ENCODE results near the gene PROB1. TPM values are rescaled to one million over a fixed set of nuclear protein-coding genes. Genes with fewer than 3 reads are reported as not detected.

PROB1 gene
- total and polyA plus RNA-seq, 2 of the 13 experiments (the other 11 are each of a cell fraction or from before 2014, with no cell fraction given), result 0.69 to 1.1 TPM

DNA sequence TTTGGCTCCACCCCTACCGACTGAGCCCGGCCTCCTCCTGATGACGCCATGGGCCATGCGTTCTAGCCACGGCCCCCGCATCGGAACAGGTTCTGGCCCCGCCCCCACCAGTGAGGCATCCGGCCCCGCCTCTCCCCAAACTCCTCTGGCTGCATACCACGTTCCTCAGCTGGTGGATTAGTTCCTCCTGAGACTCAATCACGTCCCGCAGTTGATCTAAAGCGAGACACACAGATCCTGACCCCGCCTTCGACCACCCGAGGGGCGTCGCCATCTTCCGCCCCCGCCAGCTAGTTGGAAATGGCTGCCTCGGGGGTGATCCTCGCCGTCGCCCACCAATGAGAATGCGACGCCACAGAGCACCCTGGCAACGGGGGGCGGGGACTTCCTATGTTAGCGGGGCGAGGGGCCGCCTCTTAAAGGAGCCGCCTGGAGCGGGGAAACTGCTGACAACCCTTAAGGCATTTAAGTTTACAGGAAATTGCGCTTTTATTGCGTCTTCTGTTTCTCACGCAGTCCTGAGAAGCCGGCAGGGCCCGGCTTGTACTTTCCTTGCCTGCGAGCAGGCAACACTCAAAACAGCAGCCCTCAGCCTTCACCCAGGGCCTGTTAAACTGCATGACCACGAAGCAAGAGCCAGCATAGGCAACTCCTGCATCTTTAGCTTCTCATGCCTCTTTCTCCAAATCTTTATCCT is 9.0 kb upstream of the PROB1 start, which contains the start of gene SPATA24 (continued):
- TF ChIP-seq, protein P1, sequence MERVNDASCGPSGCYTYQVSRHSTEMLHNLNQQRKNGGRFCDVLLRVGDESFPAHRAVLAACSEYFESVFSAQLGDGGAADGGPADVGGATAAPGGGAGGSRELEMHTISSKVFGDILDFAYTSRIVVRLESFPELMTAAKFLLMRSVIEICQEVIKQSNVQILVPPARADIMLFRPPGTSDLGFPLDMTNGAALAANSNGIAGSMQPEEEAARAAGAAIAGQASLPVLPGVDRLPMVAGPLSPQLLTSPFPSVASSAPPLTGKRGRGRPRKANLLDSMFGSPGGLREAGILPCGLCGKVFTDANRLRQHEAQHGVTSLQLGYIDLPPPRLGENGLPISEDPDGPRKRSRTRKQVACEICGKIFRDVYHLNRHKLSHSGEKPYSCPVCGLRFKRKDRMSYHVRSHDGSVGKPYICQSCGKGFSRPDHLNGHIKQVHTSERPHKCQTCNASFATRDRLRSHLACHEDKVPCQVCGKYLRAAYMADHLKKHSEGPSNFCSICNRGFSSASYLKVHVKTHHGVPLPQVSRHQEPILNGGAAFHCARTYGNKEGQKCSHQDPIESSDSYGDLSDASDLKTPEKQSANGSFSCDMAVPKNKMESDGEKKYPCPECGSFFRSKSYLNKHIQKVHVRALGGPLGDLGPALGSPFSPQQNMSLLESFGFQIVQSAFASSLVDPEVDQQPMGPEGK (CRISPR knock-in tag; IDR thresholded peaks at IDR 0.05), result peak; percentile 75
- TF ChIP-seq PCBP2 (optimal IDR thresholded peaks at IDR 0.05; ENCODE audit: low read depth, low read length, poor library complexity, severe bottlenecking) (no peak), ESRRA (CRISPR knock-in tag; IDR thresholded peaks at IDR 0.05; ENCODE audit: low read depth) (no peak), ZNF101 (CRISPR knock-in tag; IDR thresholded peaks at IDR 0.05; ENCODE audit: borderline replicate concordance, low read depth) (no peak), JUN (CRISPR knock-in tag; IDR thresholded peaks at IDR 0.05) (no peak), ZNF383 (CRISPR knock-in tag; IDR thresholded peaks at IDR 0.05; ENCODE audit: borderline replicate concordance) (no peak), SOX13 (IDR thresholded peaks at IDR 0.05) (no peak), SOX13 (CRISPR knock-in tag; conservative IDR thresholded peaks at IDR 0.05 in 1 of 2, IDR thresholded peaks at IDR 0.05 in 1 of 2) (no peak), HOXA5 (CRISPR knock-in tag; IDR thresholded peaks at IDR 0.05) (peak; percentile 72; the same call in 1 of the 2 replicates), CAMTA2 (CRISPR knock-in tag; IDR thresholded peaks at IDR 0.05; ENCODE audit: borderline replicate concordance) (no peak), NONO (IDR thresholded peaks at IDR 0.05) (no peak), NONO (CRISPR knock-in tag; conservative IDR thresholded peaks at IDR 0.05) (0 out of 2 replicates have a peak, but pooled peaks have one; percentile 9), ZNF777 (CRISPR knock-in tag; IDR thresholded peaks at IDR 0.05) (peak; percentile 26; the same call in 1 of the 2 replicates), PHF21A (CRISPR knock-in tag; IDR thresholded peaks at IDR 0.05) (0 out of 2 replicates have a peak, but pooled peaks have one; percentile 26), DPF2 (CRISPR knock-in tag; IDR thresholded peaks at IDR 0.05; ENCODE audit: borderline replicate concordance, low read depth) (no peak), ZNF331 (CRISPR knock-in tag; IDR thresholded peaks at IDR 0.05) (no peak), DNMT1 (CRISPR knock-in tag; IDR thresholded peaks at IDR 0.05) (no peak)
- TF ChIP-seq, protein P2, sequence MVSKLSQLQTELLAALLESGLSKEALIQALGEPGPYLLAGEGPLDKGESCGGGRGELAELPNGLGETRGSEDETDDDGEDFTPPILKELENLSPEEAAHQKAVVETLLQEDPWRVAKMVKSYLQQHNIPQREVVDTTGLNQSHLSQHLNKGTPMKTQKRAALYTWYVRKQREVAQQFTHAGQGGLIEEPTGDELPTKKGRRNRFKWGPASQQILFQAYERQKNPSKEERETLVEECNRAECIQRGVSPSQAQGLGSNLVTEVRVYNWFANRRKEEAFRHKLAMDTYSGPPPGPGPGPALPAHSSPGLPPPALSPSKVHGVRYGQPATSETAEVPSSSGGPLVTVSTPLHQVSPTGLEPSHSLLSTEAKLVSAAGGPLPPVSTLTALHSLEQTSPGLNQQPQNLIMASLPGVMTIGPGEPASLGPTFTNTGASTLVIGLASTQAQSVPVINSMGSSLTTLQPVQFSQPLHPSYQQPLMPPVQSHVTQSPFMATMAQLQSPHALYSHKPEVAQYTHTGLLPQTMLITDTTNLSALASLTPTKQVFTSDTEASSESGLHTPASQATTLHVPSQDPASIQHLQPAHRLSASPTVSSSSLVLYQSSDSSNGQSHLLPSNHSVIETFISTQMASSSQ (IDR thresholded peaks at IDR 0.05; ENCODE audit: low read depth), result no peak
- TF ChIP-seq, protein P2 (CRISPR knock-in tag; IDR thresholded peaks at IDR 0.05; ENCODE audit: borderline replicate concordance), result peak; percentile 60; the same call in 1 of the 2 replicates
- TF ChIP-seq, protein P3, sequence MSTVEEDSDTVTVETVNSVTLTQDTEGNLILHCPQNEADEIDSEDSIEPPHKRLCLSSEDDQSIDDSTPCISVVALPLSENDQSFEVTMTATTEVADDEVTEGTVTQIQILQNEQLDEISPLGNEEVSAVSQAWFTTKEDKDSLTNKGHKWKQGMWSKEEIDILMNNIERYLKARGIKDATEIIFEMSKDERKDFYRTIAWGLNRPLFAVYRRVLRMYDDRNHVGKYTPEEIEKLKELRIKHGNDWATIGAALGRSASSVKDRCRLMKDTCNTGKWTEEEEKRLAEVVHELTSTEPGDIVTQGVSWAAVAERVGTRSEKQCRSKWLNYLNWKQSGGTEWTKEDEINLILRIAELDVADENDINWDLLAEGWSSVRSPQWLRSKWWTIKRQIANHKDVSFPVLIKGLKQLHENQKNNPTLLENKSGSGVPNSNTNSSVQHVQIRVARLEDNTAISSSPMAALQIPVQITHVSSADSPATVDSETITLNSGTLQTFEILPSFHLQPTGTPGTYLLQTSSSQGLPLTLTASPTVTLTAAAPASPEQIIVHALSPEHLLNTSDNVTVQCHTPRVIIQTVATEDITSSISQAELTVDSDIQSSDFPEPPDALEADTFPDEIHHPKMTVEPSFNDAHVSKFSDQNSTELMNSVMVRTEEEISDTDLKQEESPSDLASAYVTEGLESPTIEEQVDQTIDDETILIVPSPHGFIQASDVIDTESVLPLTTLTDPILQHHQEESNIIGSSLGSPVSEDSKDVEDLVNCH (CRISPR knock-in tag; IDR thresholded peaks at IDR 0.05), result no peak
- TF ChIP-seq, protein P4, sequence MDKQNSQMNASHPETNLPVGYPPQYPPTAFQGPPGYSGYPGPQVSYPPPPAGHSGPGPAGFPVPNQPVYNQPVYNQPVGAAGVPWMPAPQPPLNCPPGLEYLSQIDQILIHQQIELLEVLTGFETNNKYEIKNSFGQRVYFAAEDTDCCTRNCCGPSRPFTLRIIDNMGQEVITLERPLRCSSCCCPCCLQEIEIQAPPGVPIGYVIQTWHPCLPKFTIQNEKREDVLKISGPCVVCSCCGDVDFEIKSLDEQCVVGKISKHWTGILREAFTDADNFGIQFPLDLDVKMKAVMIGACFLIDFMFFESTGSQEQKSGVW (CRISPR knock-in tag; IDR thresholded peaks at IDR 0.05; ENCODE audit: borderline replicate concordance), result no peak
